ENCODE results near the gene KCNMA1. TPM values are rescaled to one million over a fixed set of nuclear protein-coding genes. Genes with fewer than 3 reads are reported as not detected.

Gene KCNMA1
- total RNA-seq, 1 experiment from 2014 or later: 0.08 TPM

DNA sequence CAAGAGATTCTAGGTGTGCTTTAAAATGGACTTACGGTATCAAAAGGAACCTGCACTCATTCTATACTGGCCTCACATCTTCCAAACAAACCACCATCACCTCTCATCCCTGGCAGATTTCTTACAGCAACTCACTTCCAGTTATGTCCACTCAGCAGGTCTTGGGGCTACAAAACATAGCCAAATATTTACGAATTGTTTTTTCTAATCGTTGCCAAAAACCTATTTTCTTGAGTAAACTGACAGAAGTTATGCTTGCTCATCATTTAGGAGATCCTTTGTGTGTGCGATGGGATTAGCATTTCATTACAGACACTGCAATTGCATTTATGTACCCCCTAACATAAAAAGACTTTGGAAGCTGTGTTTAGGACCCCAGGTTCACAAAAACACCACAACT, 2.7 kb downstream of the KCNMA1 start:
- DNase-seq (ENCODE audit: low spot score): no peak

DNA sequence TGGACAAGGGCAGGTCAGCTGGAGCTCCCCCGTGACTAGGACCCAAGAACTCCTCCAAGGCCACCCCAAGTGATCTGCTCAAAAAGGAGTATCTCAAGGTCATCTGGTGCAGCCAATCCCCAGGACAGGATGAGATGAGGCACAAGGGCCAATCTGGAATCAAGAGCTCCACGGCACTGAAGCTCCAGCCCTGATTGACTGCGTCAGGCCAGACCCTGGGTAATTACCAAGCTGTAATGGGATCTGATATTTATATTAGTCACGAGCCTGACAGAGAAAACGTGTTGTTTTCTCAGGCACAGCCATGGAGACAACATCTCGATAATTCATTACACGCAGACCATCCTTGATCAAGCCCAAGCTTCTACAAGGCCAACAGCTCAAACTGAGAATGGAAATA, 4.2 kb downstream of the KCNMA1 start:
- no peak for DNase-seq (ENCODE audit: low spot score)

DNA sequence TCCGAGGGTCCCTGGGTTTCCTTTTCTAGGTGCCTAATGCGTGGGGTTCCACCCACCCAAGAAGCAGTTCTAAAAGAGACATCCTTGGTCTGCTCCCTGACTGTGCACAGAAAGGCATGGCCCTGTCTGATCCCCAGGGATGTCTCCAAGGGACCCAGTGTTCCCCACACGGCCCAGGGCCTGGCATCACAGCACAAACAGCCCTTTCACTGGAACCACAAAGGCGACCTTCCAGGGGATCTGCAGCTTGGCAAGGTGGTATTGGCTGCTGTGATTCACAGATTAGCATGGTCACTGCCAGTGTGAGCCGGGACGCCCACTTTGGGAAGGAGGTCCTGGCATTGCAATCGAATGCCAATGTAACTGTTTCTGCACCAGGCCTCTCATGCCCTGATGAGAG, 6.4 kb downstream of the KCNMA1 start:
- DNase-seq (ENCODE audit: low spot score): no peak

DNA sequence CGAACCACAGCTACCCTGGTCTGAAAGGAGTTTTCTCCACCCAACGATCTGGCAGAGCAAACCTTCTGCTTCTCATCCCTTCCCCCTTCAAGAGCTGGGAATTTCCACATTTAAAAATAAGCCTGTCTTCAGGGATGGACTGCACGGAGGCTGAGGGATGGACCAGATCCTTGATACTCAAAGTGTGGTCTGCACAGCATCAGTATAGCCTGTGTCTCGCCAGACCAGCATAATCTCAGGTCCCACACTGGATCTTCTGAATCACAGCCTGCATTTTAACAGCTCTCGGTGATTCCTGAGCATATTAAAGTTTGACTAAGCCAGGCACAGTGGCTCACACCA, 7.1 kb downstream of the KCNMA1 start:
- no peak for DNase-seq (ENCODE audit: low spot score)

DNA sequence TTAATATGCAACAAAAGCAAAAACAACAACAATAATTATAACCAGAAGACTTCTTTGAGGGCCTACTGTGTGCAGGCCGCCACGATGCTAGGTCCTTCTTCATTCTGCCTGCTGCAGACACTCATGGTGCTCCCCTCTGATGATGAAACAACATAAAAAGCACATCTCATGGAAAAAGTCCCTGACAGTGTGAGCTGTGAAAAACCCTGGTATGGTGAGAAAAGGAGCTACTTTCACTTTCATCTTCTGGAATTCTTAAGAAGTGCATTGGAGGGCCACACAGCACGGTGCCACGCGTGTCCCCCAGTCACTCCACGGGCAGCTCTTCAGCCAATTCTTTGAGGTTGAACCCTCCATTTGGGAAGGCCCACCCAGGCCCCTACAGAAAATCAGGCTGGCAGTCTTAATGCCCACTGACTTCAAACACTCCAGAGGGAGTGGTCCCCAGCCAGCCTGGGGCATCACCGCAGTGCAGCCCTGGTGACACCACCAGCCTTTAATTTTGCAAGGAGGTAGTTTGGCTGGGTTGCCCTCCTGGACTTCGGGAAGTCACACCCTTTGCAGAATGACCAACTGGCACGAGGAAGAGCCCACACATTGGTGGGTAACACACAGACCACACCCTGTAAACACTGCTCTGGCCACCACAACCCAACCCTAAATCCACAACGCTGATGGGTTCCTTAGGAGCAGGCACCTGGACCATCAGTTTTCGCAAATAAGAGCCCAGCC, 7.7 kb downstream of the KCNMA1 start:
- no peak for DNase-seq (ENCODE audit: low spot score)

DNA sequence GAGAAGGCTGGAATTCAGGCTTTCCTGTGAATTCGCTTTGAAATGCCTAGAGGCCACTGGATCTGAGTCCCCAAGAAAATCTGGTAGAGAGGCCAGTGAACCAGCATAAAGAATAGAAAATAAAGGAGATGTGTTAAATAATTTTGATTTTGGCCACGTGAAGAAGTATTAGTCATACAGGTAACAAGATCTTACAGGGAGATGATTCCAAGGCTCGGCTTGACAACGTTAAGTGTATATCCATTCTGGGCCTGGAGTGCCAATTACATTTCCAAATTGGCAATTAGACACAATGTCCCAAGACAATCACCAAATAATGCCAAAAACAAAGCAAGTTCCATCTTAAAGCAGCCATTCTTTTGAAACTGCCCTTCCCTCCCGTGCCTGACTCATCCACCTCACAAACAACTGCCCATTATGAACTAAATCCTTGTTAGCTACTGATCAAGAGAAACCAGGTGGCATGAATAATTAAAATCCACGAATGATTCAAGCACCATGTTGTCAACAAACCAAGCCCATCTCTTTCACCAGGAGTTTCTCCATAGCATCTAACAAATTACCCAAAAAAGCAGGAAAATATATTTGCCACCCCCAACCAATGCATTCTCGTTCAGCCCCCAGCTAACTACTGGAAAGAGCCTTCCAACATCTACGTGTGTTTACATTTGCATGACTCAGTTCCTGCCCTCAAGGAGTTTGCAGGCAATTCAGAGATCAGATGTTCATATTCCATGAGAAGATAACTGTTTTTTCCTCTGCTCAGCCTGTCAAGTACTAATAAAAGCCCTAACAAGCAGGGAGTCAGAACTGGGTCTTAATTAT, 8.5 kb downstream of the KCNMA1 start:
- no peak for DNase-seq (ENCODE audit: low spot score)

DNA sequence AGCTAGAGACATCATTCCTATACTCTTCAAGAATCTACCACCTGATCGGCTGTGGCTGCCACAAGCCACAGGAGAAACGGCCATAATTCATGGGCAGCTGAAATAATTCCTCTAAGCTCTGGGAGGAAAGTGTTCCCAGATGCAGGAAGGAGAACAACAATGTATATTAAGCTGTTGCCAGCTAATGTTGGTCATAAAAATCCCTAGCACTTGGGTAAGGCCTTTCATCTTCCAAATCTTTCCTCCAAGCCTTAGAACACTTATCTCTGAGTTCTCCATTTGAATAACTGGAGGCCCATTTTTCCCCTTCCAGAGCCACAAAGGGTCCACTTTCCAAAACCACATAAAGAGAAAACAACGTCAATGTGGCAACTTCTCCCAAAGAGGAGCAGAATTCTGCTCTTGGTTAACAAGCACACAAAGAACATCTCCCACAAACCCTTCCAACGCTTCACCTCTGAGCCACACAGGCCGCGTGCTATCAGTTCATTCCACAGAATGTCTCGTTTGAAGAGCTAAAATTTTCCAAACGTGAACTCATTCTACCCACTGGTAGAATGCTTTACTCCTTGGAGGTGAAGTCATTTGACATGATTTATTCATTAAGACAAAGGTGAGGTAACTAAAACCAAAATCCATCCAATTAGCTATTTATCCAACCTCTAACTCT, 11.2 kb downstream of the KCNMA1 start:
- DNase-seq (ENCODE audit: low spot score): no peak

DNA sequence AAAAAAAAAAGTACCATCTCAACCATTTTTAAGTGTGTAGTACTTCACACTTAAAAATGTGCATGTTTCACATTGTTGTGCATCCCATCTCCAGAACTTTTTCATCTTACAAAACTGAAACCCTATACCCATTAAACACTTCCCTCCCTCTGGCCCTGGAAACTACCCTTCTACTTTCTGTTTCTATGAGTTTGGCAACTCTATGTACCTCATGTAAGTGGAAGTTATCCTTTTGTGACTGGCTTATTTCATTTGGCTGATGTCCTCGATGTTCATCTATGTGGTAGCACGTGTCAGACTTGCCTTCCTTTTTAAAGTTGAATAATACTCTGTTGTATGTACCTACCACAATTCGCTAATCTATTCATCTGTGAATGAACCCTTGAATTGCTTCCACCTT, 12.2 kb downstream of the KCNMA1 start:
- no peak for DNase-seq (ENCODE audit: low spot score)

DNA sequence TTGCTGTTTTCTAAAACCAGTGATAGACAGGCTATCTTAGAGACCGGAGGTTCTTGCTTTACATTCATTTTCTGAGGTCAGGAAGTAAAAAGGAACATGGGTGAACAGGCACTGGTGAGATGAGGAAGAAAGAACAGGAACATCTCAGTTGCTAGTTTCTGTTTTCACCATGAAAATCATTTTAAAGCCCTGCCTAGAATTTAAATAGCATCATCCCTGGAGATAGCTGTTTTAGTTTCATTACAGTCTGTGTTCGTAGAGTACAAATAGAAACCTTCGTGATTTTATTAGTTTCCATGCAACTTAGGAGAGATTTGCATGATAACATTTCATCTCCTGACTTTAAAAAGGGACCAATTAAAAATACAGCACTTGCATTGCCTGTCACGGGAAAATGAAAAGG, 14.7 kb downstream of the KCNMA1 start:
- no peak for DNase-seq (ENCODE audit: low spot score)

DNA sequence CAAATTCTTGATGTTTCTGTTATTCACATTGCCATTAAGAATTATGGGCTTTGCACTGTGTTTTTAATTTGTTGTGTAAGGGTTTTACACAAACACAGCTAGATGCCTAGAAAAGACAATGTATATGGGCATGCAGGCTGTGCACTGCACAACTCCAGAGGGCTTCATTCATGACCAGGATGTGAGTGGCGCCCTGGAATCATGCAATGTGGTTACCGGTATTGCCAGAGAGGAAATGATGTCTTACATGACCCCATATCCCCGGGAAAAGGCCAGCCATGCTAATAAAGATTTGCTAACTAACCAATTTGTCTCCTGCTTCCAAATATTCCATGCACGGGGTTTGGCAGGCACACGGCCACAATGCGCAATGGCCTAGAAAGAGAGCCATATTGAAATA, 16.9 kb downstream of the KCNMA1 start:
- DNase-seq (ENCODE audit: low spot score): no peak

DNA sequence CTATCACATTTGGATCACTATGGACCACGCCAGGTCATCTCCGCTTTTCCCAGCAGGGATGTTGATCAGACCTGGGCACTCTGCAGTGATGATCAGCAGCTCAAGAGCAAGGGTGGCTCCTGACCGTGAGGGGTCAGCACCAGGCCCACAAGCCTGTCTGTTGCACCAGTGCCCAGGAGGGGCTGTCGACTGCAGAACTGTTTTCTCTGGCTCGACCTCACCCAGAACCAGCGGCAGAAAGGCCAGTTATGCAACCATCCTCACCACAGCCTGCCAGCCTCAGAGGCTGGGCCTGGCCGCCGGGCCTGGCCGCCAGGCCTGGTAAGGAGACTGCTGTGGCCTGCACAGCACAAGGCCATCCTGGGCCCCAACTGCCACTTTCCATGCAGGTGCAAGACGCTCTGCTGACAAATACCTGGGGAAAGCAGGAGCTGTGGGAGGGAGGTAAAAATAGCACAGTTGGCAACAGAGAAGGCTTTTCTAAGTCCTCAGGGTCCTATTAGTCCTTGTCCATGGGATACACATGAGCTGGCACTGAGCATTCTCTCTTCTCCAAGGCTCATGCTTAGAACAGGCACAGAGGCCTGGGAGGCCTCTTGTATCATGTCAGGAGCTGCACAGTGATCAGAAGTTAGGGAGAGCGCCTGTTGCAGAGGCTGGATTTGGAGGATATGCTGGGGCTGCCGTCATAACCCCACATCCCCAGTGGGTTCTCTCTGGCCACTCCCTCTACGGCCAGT, 17.5 kb downstream of the KCNMA1 start:
- DNase-seq (ENCODE audit: low spot score): no peak

DNA sequence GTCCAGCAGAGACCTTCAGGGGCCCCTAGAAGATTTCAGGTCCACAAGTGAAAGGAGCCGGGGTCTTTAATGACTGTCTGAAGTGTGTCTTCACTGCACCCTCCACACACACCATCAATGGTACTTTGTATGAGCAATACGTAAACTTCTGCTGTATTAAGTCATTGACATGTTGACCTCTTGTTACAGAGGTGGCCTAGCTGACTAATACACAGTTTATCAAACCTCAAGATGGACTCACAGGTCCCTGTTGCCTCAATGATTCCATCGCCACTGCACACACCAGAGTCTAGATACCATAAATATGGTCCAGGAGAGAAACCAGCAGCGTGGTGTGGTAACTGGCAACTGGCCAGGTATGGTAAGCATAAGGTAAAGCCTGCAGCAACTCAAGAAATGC, 19.5 kb downstream of the KCNMA1 start:
- DNase-seq (ENCODE audit: low spot score): no peak

DNA sequence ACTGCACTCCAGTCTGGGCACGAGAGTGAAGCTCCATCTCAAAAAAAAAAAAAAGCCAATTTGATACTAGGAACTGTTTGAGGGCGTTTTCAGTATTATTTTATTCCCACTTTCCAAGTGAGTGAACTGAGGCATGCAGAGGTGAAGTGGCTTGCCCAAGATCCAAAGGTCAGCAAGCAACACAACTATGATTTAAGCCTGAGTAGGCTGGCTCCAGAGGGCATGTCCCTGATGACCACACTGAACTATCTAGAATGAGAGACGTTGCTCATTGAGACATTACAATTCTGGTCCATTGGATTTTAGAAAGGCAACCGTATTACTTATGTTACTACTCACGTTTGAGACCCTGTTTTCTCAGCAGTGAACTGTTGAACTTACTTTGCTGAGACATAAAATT, 20.8 kb downstream of the KCNMA1 start:
- no peak for DNase-seq (ENCODE audit: low spot score)

DNA sequence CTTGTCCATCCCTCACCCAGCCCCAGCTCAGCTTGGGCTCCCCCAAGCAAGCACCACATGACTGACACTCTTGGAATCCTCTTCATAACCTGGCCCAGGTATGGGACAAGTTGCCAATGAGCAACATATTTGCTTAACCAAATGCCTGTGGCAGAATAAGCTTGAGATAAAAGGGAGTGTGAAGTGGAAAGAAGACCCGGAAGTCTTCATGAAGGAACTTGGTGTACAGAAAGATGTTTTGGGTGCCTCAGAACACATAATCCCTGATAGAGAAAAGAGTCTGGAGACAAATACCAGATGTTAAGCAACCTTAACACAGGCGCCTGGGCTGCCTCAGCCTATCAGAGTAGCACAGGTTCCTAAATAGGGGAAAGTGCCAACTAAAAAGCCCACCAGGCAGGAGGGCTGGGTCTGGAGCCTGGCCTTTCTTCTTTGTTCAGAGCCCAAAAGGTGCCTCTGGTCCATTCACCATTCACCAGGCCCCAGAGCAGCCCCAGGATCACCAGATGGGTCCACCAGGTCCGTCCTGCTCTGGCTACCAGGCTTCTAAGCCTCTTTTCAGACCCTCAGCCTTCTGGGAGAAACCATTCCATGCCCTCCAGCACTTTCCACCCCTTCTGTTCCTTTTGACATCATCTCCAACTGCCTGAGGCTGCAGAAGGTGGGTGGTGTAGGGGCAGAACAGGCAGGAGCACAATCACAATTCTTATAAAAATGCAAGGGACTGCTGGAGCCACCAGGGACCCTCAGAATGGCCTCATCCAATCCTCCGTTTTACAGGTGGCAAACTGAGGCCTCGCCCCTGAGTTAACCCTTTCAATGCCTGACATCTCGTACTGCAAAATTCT, 22.6 kb downstream of the KCNMA1 start:
- DNase-seq (ENCODE audit: low spot score): no peak

DNA sequence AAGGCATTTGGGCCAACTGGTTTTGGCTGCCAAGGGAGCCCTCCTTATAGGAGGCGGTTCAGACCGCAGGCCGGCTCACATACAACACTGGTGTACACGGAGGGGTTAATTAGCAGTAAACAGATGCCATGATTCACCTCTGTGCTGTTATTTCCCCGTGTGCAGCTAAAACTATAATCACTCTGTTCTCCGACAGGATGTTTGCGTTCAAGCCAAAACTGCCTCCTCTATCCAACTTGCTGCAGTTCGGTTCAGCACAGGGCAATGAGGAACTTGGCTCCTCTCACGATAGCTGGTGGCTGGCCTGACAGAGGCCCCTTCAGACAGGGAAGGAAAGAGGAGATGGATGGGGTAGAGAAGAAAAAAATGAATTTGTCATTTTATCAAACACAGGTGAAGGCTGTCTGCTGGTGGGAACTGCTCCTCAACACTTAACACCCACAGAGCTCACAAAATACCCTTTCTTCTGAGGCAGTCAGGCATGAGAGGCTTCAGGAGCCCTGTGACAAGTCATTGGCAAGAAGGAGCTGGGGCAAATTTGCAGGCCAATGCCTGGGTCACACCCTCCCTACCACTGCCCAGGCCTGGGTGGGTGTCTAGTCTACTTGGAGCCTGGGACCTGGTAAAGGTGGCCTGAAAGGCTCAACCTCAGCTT, 24.0 kb downstream of the KCNMA1 start:
- DNase-seq (ENCODE audit: low spot score): no peak

DNA sequence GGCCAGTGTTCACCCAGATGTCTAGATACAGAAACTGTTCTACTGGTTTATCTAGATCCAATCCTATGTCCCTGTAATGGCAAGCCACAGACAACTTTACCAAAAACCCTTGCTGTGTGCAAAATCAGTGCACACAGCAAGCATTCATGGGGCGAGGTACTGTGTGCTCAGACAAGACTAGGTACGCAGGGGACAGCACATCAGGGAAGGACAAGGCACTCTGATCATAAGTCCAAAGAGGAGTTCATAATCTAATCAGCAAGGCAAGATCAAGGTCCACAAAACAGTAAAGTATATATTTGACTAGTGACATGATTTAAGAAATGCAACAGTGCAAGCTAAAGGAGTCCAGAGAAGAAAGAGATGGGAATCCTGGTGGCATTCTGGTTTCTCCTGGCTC, 25.9 kb downstream of the KCNMA1 start:
- DNase-seq (ENCODE audit: low spot score): no peak

DNA sequence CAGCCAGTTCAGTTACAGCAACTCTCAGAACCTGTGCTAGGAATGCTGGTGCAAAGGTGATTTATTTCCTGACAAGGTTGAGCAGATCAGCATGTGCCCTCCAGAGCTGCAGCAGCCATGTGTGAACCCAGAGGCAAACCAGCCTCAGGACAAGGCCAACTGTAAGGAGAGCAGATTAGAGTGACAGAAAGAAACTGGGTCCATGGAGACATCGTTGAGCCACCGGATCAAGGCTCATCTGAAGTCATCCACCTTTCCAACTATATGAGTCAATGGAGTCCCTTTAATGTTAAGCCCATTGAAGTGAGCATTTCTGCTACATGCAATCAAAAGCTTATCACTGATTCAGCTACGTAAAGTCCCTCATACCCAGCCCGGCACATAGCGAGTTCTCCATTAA, 26.4 kb downstream of the KCNMA1 start:
- DNase-seq (ENCODE audit: low spot score): no peak

DNA sequence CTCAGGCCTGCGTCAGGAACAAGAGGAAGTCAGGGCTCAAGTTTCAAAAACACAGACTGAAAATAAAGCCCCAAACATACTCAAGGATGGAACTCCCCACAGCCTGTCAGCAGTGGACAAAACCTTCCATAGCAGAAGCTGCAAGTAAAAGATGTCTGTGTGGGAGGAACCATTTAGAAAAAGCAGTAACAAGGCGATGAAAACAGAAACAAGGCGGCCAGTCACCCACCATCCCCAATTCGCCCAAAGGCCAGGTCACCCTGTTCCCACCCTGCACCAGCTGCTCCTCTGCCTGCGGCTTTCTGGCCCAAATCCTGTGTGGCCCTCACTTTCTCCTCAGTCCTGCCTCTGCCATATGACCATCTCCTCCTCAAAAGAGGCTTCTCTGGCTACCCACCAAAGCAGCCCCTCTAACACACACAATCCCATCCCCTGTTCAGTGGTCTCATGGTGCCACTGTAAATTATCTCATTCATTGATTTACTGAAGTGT, 27.8 kb downstream of the KCNMA1 start:
- no peak for DNase-seq (ENCODE audit: low spot score)

DNA sequence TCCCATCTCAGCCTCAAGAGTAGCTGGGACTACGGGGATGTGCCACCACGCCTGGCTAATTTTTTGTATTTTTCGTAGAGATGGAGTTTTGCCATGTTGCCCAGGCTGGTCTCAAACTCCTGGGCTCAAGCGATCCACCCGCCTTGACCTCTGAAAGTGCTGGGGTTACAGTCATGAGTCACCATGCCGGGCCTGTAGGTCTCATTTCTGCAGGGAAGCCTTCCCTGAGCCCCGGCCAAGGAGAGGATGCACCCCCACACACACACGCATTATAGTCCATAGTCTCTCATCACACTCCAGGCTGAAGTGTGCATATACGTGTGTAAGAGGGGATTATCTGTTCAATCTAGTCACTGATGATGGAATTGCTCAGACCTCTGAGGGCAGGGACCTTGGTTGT, 29.3 kb downstream of the KCNMA1 start:
- no peak for DNase-seq (ENCODE audit: low spot score)

DNA sequence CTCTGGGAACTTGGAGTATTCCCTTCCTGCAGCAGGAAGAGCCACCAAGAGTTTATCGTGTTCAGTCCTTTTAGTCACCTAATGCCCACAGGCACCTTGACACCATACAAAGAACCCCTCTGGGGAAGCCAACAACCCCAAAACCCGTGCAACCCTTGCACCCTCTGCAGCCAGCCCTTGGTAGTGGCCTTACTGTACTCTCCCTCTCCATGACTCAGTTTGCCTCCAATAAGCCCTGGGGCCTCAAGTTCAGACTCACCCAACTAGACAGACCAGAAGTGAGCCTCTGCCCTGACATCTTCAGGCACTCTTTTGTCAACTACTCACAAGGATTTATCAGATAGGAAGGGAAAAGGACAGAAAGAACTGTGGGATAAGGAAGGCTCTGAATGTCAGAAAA, 30.9 kb downstream of the KCNMA1 start:
- DNase-seq (ENCODE audit: low spot score): no peak
